Vagina (tissue), 2 donors: Measurements from ENCODE around the gene AHR. TPM values are rescaled to one million over a fixed set of nuclear protein-coding genes. Genes with fewer than 3 reads are reported as not detected.

Source experiments
- DNase-seq, 2 donors: peaks; one replicate each; pipeline ENCODE4 v3.0.0-alpha.2; 2017; ENCODE audit errors: extremely low spot score in 2 of 2
- H3K27ac ChIP-seq: fragments of 200-600 bp; sonication (generic); one replicate; pipeline ENCODE4 v1.5.1; 2019
- H3K27me3 ChIP-seq: fragments of 200-600 bp; sonication (generic); one replicate; pipeline ENCODE4 v1.5.1; 2019
- H3K36me3 ChIP-seq, 2 donors: fragments of 200-600 bp; sonication (generic); one replicate each; pipeline ENCODE4 v1.5.1; 2017 to 2019
- H3K4me1 ChIP-seq: fragments of 200-600 bp; sonication (generic); one replicate; pipeline ENCODE4 v1.5.1; 2019
- H3K4me3 ChIP-seq, 2 donors: fragments of 200-600 bp; sonication (generic); 1 replicate in 1 of 2; 2 replicates in 1 of 2; pipeline ENCODE4 v1.5.1; 2016 to 2019
- H3K9me3 ChIP-seq: fragments of 200-600 bp; sonication (generic); one replicate; pipeline ENCODE4 v1.5.1; 2019
- CTCF ChIP-seq, 3 experiments: fragments of 450-650 bp in 2 of 3; fragments of 200-600 bp in 1 of 3; sonication (generic) in 1 of 3; IDR thresholded peaks; one replicate each; pipeline ENCODE4 v1.5.1; 2017 to 2019; ENCODE audit warnings: antibody characterized with exemption in 3 of 3, mild to moderate bottlenecking in 2 of 3, moderate library complexity in 2 of 3
- POLR2A ChIP-seq, 2 donors: fragments of 450-650 bp; IDR thresholded peaks; one replicate each; pipeline ENCODE4 v1.6.1; 2017; ENCODE audit warnings: antibody characterized with exemption in 2 of 2, mild to moderate bottlenecking in 2 of 2, moderate library complexity in 2 of 2
- POLR2AphosphoS5 ChIP-seq, 2 donors: sonication (generic); formaldehyde crosslinking; IDR thresholded peaks; one replicate each; pipeline ENCODE4 v1.9.0; 2017; ENCODE audit warnings: antibody characterized with exemption in 2 of 2, mild to moderate bottlenecking in 2 of 2, low read depth in 1 of 2; ENCODE audit not compliant: insufficient read depth in 1 of 2
- intact Hi-C: fragments of 100-400 bp; cut with DNase I; formaldehyde crosslinking; loops from one replicate; pipeline ENCODE4 v1.15.1; 2023
- total RNA-seq: library from RNA; depleted of rRNA; stranded (reverse); fragments of >200 nt; gene quantifications from one replicate; pipeline ENCODE4 v1.2.3, GENCODE V29; 2016

AHR gene
- total RNA-seq, 1 donor from 2014 or later: 122 TPM

- Histone ChIP-seq H3K4me1 (peaks cover 30% of the 10 kb centered on the region), H3K36me3 (no peaks in the 10 kb centered on the region), H3K27me3 (no peaks in the 10 kb centered on the region), H3K4me3 (no peak overlapping the region), H3K27ac (peak overlapping the region; percentile 48), H3K9me3 (no peaks in the 10 kb centered on the region)
- intact Hi-C loops: no loop called here
- no peak for DNase-seq
- TF ChIP-seq CTCF (IDR thresholded peaks at IDR 0.05): no peak
- no peak for TF ChIP-seq POLR2AphosphoS5 (IDR thresholded peaks at IDR 0.05; ENCODE audit: insufficient read depth in 1 of 2, low read depth in 1 of 2)
- TF ChIP-seq POLR2A (IDR thresholded peaks at IDR 0.05): no peak
Observed at GRCh38 chr7:17370901-17371585, 72.6 kb downstream of the AHR start.

DNA sequence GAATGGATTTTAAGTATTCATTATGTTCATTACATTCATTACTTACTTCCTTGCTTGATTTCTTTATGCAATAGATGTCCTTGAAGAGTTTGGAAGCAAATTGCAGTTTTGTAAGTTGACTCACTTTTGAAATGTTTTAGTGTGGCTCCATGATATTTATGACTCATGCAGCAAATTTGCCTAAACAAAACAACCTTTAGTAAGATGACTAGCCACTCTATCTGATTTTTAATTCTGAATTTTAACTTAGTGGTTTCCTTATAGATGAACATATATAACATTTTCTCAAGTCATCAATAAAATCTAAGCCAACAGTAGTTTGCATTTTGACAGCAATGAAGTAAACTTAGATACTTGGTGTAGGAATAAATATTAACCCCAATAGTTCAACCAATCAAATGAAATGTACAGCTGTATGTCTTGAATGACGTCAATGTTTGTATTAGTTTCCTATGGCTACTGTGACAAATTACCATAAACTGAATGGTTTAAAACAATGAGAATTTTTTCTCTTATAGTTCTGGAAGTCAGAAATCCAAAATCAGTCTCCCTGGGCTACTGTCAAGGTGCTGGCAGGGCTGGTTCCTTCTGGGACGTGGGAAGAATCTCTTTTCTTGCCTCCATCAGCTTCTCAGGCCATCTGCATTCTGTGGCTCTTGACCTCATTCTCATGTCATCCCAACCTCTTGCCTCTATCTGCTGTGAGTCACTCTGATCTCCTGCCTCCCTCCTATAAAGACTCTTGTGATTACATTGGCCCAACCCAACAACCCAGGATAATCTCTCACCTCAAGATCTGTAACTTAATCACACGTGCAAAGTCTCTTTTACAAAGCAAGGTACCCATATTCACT is 73.4 kb downstream of the AHR start:
- Histone ChIP-seq H3K27ac (peak overlapping the region; percentile 51), H3K36me3 (no peaks in the 10 kb centered on the region), H3K27me3 (no peaks in the 10 kb centered on the region), H3K4me3 (no peak overlapping the region), H3K4me1 (peaks cover 30% of the 10 kb centered on the region), H3K9me3 (no peaks in the 10 kb centered on the region)
- intact Hi-C loops: no loop called here
- TF ChIP-seq POLR2AphosphoS5 (IDR thresholded peaks at IDR 0.05; ENCODE audit: insufficient read depth in 1 of 2, low read depth in 1 of 2) (peak; percentile 38 to 87), CTCF (IDR thresholded peaks at IDR 0.05) (no peak)
- no peak for DNase-seq

GRCh38 chr7:17374157-17374556 is 75.7 kb downstream of the AHR start:
- TF ChIP-seq POLR2AphosphoS5 (IDR thresholded peaks at IDR 0.05; ENCODE audit: insufficient read depth in 1 of 2, low read depth in 1 of 2) (no peak), POLR2A (IDR thresholded peaks at IDR 0.05) (no peak)
- H3K27me3 ChIP-seq: no peaks in the 10 kb centered on the region
- H3K9me3 ChIP-seq: no peaks in the 10 kb centered on the region
- no peak overlapping the region for H3K27ac ChIP-seq
- peaks cover 30% of the 10 kb centered on the region for H3K4me1 ChIP-seq
- intact Hi-C loops: no loop called here
- H3K36me3 ChIP-seq: no peaks in the 10 kb centered on the region
- DNase-seq: no peak
- H3K4me3 ChIP-seq: no peak overlapping the region

DNA sequence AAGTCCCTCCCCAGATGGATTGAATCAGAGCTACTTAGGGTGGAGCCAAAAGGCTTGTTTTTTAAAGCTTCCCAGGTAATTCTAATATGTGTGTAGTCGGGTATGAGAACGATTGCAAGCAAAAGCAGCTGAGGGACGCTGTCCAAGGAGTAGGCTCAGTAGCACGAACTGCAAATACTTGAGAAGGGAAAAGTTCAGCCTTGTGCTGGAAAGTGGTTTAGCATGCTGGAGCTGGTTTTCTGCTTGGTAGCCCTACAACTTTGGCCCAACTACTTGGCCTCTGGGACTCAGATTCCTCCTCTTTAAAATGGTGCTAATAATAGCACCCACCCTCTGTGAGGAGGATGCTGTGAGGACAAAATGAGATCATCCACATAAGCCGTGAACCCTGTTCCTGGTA is 76.2 kb downstream of the AHR start:
- no peak overlapping the region for H3K4me3 ChIP-seq
- H3K27ac ChIP-seq: no peak overlapping the region
- no peak for DNase-seq
- no peaks in the 10 kb centered on the region for H3K36me3 ChIP-seq
- TF ChIP-seq POLR2A (IDR thresholded peaks at IDR 0.05) (no peak), POLR2AphosphoS5 (IDR thresholded peaks at IDR 0.05; ENCODE audit: insufficient read depth in 1 of 2, low read depth in 1 of 2) (no peak), CTCF (IDR thresholded peaks at IDR 0.05) (no peak)
- H3K4me1 ChIP-seq: peaks cover 29% of the 10 kb centered on the region
- H3K9me3 ChIP-seq: no peaks in the 10 kb centered on the region
- H3K27me3 ChIP-seq: no peaks in the 10 kb centered on the region
- intact Hi-C loops: no loop called here

GRCh38 chr7:17376595-17376994 is 78.1 kb downstream of the AHR start:
- DNase-seq: no peak
- Histone ChIP-seq H3K4me3 (no peak overlapping the region), H3K9me3 (no peaks in the 10 kb centered on the region), H3K36me3 (no peaks in the 10 kb centered on the region), H3K27me3 (no peaks in the 10 kb centered on the region), H3K4me1 (peaks cover 9% of the 10 kb centered on the region), H3K27ac (no peak overlapping the region)
- TF ChIP-seq CTCF (IDR thresholded peaks at IDR 0.05) (no peak), POLR2AphosphoS5 (IDR thresholded peaks at IDR 0.05; ENCODE audit: insufficient read depth in 1 of 2, low read depth in 1 of 2) (no peak), POLR2A (IDR thresholded peaks at IDR 0.05) (no peak)
- intact Hi-C loops: no loop called here
